ENCODE measurements around the gene APLP2.
"Not testable (repeated sequence)": the region's sequence is repeated elsewhere in the genome, so short reads cannot be mapped to it uniquely, and the experiment has no call there.

APLP2 gene

DNA sequence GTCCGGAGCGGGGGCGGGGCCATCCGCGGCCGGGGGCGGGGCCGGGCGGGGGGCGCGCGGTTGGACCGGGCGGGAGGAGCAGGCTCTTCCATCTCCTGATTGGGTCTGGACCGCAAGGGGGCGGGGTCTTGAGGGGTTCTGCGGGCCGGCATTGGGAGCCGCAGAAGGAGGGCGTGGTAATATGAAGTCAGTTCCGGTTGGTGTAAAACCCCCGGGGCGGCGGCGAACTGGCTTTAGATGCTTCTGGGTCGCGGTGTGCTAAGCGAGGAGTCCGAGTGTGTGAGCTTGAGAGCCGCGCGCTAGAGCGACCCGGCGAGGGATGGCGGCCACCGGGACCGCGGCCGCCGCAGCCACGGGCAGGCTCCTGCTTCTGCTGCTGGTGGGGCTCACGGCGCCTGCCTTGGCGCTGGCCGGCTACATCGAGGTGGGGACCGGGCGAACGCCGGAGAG, at the start of gene APLP2:
Gene APLP2, plus strand, starts transcription at position 236 of the 450 bp plus-strand sequence. Its CDS starts 84 bp downstream, at position 320.
- DNase-seq (ENCODE audit: low spot score) = peak; percentile 98

- DNase-seq (ENCODE audit: low spot score) = no peak
These were observed 49.4 kb upstream of the APLP2 start for GRCh38 chr11:130020323-130020722.

GRCh38 chr11:130021606-130022005, 48.1 kb upstream of the APLP2 start:
- DNase-seq (ENCODE audit: low spot score) = not testable (repeated sequence)

DNA sequence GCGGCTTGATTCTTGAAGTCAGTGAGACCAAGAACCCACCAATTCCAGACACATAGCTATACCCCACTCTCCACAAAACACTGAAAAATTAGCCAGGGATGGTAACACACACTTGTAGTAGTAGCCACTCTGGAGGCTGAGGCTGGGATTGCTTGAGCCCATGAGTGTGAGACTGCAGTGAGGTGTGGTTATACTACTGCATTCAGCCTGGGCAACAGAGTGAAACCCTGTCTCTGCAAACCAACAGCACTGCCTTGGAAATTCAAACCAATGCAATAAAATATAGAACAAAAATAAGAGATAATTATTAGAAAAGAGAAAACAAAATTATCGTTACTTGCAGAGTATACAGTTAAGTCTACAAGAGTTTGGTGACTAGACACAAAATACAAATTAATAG, 46.9 kb upstream of the APLP2 start:
- DNase-seq (ENCODE audit: low spot score) = no peak

DNA sequence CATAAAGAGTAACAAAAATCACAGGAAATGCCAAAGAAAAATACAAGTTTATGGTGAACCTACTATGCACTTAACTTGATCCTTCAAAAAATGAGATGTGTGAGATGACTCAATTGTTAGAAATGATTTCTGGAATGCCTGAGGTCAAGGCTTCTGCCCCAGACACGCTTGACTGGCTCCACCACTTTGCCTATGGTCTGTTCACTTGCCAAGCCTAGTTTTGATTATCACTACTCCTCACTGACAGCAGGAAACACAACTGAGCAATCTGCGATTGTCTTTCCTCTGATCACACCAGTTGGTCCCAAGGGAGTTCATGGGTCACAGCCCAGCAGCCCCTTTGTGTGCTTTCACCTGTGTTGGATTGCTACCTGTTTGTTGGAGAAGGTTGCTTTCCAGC, 46.5 kb upstream of the APLP2 start:
- no peak for DNase-seq (ENCODE audit: low spot score)

GRCh38 chr11:130024361-130024760, 45.3 kb upstream of the APLP2 start:
- DNase-seq (ENCODE audit: low spot score) = no peak

DNA sequence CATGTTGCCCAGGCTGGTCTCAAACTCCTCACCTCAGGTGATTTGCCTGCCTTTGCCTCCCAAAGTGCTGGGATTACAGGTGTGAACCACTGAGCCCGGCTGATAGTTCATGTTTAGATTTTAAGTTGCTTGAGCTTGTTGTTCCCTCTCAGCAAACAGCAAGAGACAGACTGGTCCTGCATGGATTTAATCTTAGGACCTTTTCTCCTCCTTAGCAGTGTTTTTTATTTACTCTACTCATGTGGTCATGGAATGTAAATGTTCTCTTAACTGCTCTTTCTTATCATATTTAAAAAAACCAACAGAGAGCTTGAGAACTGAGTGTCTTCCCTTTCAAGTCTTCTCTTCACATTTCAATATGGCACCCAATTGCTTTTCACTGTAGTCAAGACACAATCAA, 44.3 kb upstream of the APLP2 start:
- no peak for DNase-seq (ENCODE audit: low spot score)

- no peak for DNase-seq (ENCODE audit: low spot score)
These were observed 40.6 kb upstream of the APLP2 start for GRCh38 chr11:130029137-130029536.

- DNase-seq (ENCODE audit: low spot score) = no peak
These were observed 38.6 kb upstream of the APLP2 start for GRCh38 chr11:130031056-130031455.

DNA sequence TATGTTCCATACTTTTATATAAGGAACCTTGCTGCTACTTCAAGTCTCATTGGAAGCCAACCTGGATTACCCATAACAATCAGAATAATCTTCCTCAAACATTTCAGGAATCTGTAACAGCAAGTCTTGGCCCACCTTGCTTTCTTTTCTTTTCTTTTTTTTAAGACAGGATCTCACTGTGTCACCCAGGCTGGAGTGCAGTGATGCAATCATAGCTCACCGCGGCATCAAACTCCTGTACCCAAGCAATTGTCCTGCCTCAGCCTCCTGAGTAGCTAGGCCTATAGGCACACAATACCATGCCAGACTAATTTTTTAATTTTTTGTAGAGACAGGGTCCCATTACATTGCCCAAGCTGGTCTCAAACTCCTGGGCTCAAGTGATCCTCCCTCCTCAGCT, 37.7 kb upstream of the APLP2 start:
- DNase-seq (ENCODE audit: low spot score) = no peak

DNA sequence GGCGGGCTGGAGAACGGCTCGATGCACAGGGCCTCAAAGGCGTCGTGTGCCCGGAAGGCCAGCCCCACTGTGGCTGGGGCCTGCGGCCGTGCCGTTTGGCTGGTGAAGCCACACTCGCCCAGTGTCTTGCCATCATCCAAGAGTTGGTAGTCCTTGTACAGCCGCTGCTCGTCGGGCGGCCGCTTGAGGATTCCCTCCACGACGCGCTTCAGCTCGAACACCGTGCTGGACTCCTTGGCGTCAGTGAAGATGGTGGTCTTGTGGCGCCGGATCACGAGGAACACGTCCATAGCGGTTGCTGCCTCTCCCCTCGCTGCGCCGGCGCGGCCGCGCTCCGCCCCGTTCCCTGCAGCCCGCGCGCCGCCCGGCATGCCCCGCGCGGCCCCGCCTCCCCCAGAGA, 36.8 kb upstream of the APLP2 start:
- DNase-seq (ENCODE audit: low spot score) = no peak

DNA sequence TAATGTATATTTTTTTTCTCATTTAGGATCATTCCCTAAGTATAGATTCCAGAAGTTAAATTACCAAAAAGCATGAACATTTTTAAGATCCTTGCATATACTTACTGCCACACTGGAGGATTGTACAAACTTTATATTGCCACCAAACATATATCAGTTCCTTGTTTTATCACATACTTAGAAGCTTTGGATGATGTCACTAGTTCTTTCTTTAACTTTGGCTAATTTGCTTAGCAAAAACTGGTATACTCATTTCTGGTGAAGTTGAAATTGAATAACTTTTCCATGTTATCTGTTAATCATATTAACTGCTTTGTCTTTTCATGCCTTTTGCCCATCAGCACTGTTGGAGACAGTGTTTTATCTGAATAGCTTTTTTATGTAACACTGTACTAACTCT, 35.5 kb upstream of the APLP2 start:
- no peak for DNase-seq (ENCODE audit: low spot score)

DNA sequence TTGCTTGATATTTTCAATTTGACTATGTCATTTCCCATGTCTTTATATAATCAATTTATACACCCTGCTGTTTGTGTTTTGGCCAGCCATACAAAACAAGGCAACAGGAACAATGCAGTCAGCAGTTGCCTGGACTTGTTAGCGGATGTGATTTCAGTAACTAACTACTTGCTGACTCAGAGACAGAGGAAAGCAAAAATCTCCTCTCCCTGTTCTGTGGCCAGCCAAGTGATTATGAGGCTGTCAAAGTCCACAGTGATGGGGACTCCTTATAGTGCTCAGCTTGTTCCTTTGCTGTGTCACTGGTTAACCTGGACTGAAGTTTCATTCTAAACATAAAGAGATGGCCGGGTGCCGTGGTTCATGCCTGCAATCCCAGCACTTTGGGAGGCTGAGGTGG, 32.6 kb upstream of the APLP2 start:
- DNase-seq (ENCODE audit: low spot score) = no peak

DNA sequence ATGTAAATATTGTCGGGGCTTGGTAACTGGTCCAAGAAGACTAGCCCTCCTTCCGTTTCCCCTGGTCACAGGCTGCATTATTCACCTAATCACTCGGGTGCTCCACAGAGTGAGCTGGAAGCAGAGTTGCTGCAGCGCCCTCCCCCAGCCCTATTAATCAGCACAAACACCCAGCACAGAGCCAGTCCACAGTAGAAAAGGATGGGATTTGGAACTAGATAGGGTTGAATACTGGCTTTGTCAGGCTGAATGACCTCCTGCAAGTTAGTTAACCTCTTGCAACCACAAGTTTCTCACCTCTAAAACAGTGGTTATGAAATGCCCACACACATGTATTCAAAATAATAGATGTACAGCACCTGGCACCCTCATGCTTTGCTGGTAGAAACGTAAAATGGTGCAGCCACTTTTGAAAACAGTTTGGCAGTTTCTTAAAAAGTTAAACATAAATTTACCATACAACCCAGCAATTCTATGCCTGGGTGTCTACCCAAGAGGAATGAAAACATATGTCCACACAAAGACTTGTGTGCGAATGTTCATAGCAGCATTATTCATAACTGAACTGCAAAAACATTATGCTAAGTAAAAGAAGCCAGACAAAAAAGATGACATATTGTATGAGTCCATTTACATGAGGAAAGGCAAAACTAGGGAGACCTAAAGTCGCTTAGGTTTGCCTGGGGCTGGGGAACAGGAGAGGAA, 31.7 kb upstream of the APLP2 start:
- no peak for DNase-seq (ENCODE audit: low spot score)

- no peak for DNase-seq (ENCODE audit: low spot score)
These were observed 29.3 kb upstream of the APLP2 start for GRCh38 chr11:130040281-130040940.

- no peak for DNase-seq (ENCODE audit: low spot score)
These were observed 27.6 kb upstream of the APLP2 start for GRCh38 chr11:130042093-130042591.

- no peak for DNase-seq (ENCODE audit: low spot score)
These were observed 26.1 kb upstream of the APLP2 start for GRCh38 chr11:130043575-130043974.

DNA sequence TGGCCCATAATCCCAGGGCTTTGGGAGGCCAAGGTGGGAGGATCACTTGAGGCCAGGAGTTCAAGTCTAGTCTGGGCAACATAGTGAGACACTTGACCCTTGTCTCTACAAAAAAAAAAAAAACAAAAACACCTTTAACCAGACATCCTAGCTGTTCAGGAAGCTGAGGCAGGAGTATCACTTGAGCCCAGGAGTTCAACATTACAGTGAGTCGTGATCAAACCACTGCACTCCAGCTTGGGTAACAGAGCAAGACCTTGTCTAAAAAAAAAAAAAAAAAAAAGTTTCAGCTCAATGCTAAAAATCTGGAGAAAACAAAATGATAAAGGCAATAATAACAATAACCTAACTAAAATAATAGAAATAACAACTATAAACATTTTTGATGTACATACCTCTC, 22.6 kb upstream of the APLP2 start:
- DNase-seq (ENCODE audit: low spot score) = no peak

- no peak for DNase-seq (ENCODE audit: low spot score)
These were observed 20.3 kb upstream of the APLP2 start for GRCh38 chr11:130049328-130049771.

- no peak for DNase-seq (ENCODE audit: low spot score)
These were observed 19.4 kb upstream of the APLP2 start for GRCh38 chr11:130050257-130050656.

- DNase-seq (ENCODE audit: low spot score) = no peak
These were observed 18.6 kb upstream of the APLP2 start for GRCh38 chr11:130051082-130051481.

- DNase-seq (ENCODE audit: low spot score) = no peak
These were observed 17.1 kb upstream of the APLP2 start for GRCh38 chr11:130052567-130052966.

DNA sequence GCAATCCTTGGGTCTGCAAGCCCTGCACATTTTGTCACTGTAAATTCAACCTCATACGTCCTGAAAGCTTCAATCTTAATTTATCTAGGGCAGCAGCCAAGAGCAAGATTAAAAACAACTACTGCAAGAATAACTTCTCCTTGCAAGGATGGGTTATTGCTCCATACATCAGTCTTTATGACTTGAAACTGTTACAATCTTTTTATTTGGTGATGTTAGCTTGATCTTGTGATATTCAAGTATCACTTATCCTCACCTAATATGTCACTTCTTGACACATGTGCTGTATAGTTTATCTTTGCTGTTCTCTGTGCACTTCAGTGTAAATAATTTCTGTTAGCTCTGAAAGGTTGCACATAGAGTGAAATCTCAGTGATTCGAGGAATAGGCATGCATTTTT, 14.7 kb upstream of the APLP2 start:
- DNase-seq (ENCODE audit: low spot score) = no peak

DNA sequence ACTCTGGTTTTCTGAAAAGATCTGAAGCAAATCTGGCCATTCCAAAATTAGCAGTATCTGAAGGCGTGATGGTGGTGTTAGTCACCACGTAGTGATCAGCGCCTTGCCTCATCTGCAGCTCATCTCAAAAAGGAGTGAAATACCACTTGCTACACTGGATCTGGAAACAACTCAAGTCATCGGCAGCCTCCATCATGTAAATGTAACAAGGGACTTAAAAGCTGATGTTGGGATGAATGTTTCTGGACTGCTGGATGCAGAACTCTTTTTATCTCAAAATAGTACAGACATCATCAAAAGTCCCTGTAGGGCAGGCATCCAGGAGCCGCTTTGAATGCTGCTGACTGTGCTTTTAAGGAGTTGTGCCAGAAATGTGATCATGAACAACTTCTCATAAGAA, 14.1 kb upstream of the APLP2 start:
- DNase-seq (ENCODE audit: low spot score) = no peak

Measured in CD4-positive, alpha-beta T cell treated with Interleukin-2 at 100 ng/mL for 4 hours (primary cell).